ENCODE results near the gene KCNJ15.

- TF ChIP-seq POLR2A (IDR thresholded peaks at IDR 0.05; ENCODE audit: low read depth, low read length) (no peak), POLR2AphosphoS5 (IDR thresholded peaks at IDR 0.05; ENCODE audit: low read depth, low read length) (no peak), TAF1 (IDR thresholded peaks at IDR 0.05; ENCODE audit: borderline replicate concordance, low read depth, low read length) (no peak)
These were observed 56.0 kb downstream of the KCNJ15 start for GRCh38 chr21:38312822-38313221.
